Gastrocnemius medialis (tissue), 4 donors: ENCODE data around the gene DYNLT5.

Source experiments
- CTCF ChIP-seq, 5 experiments: fragments of 450-650 bp in 3 of 5; fragments of 200-600 bp in 2 of 5; sonication (generic) in 2 of 5; IDR thresholded peaks in 4 of 5; conservative IDR thresholded peaks in 1 of 5; 1 replicate in 4 of 5; 2 replicates in 1 of 5; pipeline ENCODE4 v1.5.1; 2016 to 2019; ENCODE audit warnings: antibody characterized with exemption in 5 of 5, mild to moderate bottlenecking in 3 of 5, moderate library complexity in 3 of 5
- POLR2A ChIP-seq, 2 donors: fragments of 450-650 bp; IDR thresholded peaks; one replicate each; pipeline ENCODE4 v1.6.1; 2017; ENCODE audit warnings: antibody characterized with exemption in 2 of 2, mild to moderate bottlenecking in 2 of 2, moderate library complexity in 2 of 2

GRCh38 chr1:66733348-66734017, 18.8 kb upstream of the DYNLT5 start:
- TF ChIP-seq CTCF (IDR thresholded peaks at IDR 0.05 in 4 of 5, conservative IDR thresholded peaks at IDR 0.05 in 1 of 5), result no peak
- no peak for TF ChIP-seq POLR2A (IDR thresholded peaks at IDR 0.05)
